OCI-LY7 (cell line): ENCODE data around the gene C19orf73. TPM values are rescaled to one million over a fixed set of nuclear protein-coding genes. Genes with fewer than 3 reads are reported as not detected.

Experiments
- BruUV-seq: library from RNA; stranded (reverse); fragments of 400-500 nt; replicated peaks from 2 replicates; lab custom pipeline; 2021; lab: Mats Ljungman, UMichigan
- CTCF ChIA-PET: fragments of 300-600 bp; sonication (Branson Sonifier 250); formaldehyde crosslinking; loops from one replicate; lab custom pipeline; 2022; ENCODE audit warnings: antibody characterized with exemption; ENCODE audit not compliant: unreplicated experiment; lab: Charles Lee
- POLR2A ChIA-PET: fragments of 300-600 bp; sonication (Branson Sonifier 250); formaldehyde crosslinking; loops from one replicate; lab custom pipeline; 2022; ENCODE audit warnings: antibody characterized with exemption; lab: Charles Lee
- DNase-seq: peaks from one replicate; pipeline ENCODE4 v3.0.0-alpha.2; 2015; ENCODE audit warnings: low spot score
- H2AFZ ChIP-seq: fragments of 200-600 bp; sonication (generic), shearing (Covaris generic); 2 replicates; pipeline ENCODE4 v1.6.1; 2014; ENCODE audit warnings: mild to moderate bottlenecking, antibody characterized with exemption, low read length, moderate library complexity
- H3K27ac ChIP-seq: fragments of 200-600 bp; sonication (generic); 2 replicates; pipeline ENCODE4 v1.5.1; 2014; ENCODE audit warnings: mixed run types, low read depth, mild to moderate bottlenecking, moderate library complexity, low read length, inconsistent platforms; ENCODE audit not compliant: poor library complexity, severe bottlenecking
- H3K36me3 ChIP-seq: fragments of 200-600 bp; sonication (generic); 2 replicates; pipeline ENCODE4 v1.6.1; 2014; ENCODE audit warnings: mild to moderate bottlenecking, antibody characterized with exemption, low read length, moderate library complexity, mixed read lengths; ENCODE audit not compliant: insufficient read depth
- H3K4me1 ChIP-seq: fragments of 200-600 bp; sonication (generic); 2 replicates; pipeline ENCODE4 v1.5.1; 2014; ENCODE audit warnings: mild to moderate bottlenecking, low read length; ENCODE audit not compliant: insufficient read depth, poor library complexity, severe bottlenecking
- H3K4me2 ChIP-seq: fragments of 200-600 bp; sonication (generic); 2 replicates; pipeline ENCODE4 v1.6.1; 2014; ENCODE audit warnings: mild to moderate bottlenecking, low read length
- H3K4me3 ChIP-seq: fragments of 200-600 bp; sonication (generic); 2 replicates; pipeline ENCODE4 v1.5.1; 2014; ENCODE audit warnings: mild to moderate bottlenecking, low read depth, low read length; ENCODE audit not compliant: poor library complexity, severe bottlenecking
- H3K79me2 ChIP-seq: fragments of 200-600 bp; sonication (generic); 2 replicates; pipeline ENCODE4 v1.6.1; 2016; ENCODE audit warnings: low read depth, mild to moderate bottlenecking, low read length, moderate library complexity, mixed read lengths; ENCODE audit not compliant: insufficient read depth
- H3K9me2 ChIP-seq: fragments of 200-600 bp; sonication (generic); 2 replicates; pipeline ENCODE4 v1.6.1; 2016; ENCODE audit warnings: mild to moderate bottlenecking, low read length, mixed read lengths; ENCODE audit not compliant: insufficient read depth
- H3K9me3 ChIP-seq: fragments of 200-600 bp; sonication (generic); 2 replicates; pipeline ENCODE4 v1.6.1; 2014; ENCODE audit warnings: mild to moderate bottlenecking, mixed run types, low read length, mixed read lengths
- H4K20me1 ChIP-seq: fragments of 200-600 bp; sonication (generic); 2 replicates; pipeline ENCODE4 v1.6.1; 2014; ENCODE audit warnings: mild to moderate bottlenecking, antibody characterized with exemption, low read length, moderate library complexity, mixed read lengths; ENCODE audit not compliant: insufficient read depth
- CTCF ChIP-seq: fragments of 200-600 bp; sonication (generic); conservative IDR thresholded peaks from 2 replicates; pipeline ENCODE4 v1.5.1; 2014; ENCODE audit warnings: mild to moderate bottlenecking, antibody characterized with exemption, low read length, moderate library complexity, mixed read lengths
- EZH2phosphoT487 ChIP-seq: fragments of 200-600 bp; sonication (generic); IDR thresholded peaks from 2 replicates; pipeline ENCODE4 v1.6.1; 2018; ENCODE audit warnings: low read depth, borderline replicate concordance, mild to moderate bottlenecking, mixed run types, antibody characterized with exemption, low read length, moderate library complexity, mixed read lengths
- intact Hi-C: fragments of 100-400 bp; cut with micrococcal nuclease; formaldehyde crosslinking; loops from one replicate; pipeline ENCODE4 v1.10.0; 2022; ENCODE audit not compliant: unreplicated experiment
- total RNA-seq, 2 experiments: library from RNA; depleted of rRNA in 1 of 2; stranded (reverse); fragments of >200 nt in 1 of 2; shearing (Covaris generic) in 1 of 2; gene quantifications; 2 replicates each; pipeline ENCODE4 v1.2.3, GENCODE V29; 2014 to 2022

The C19orf73 gene
- total RNA-seq, 2 experiments from 2014 or later = 2.5 to 8.3 TPM

GRCh38 chr19:49117677-49118564 lies 1.0 kb downstream of the C19orf73 start:
- H3K9me3 ChIP-seq = no peaks in the 10 kb centered on the region
- intact Hi-C loops = loop anchor here (5.0 kb wide), 1 partner anchor 89 kb away; no protein-coding TSS in a partner anchor
- H3K9me2 ChIP-seq = no peaks in the 10 kb centered on the region
- H3K27ac ChIP-seq = peak overlapping the region; percentile 63
- H3K36me3 ChIP-seq = no peaks in the 10 kb centered on the region
- peaks cover 28% of the 10 kb centered on the region for H3K4me1 ChIP-seq
- peak overlapping the region; percentile 93 for H3K4me2 ChIP-seq
- H4K20me1 ChIP-seq = no peaks in the 10 kb centered on the region
- ChIA-PET POLR2A (no interaction called here), CTCF (interaction anchor here (0.5 kb wide), 1 partner anchor 10 kb away, joined by 4 read pairs; no protein-coding TSS in a partner anchor)
- no TSS peak for BruUV-seq
- no peaks in the 10 kb centered on the region for H3K79me2 ChIP-seq
- peak; percentile 15 for DNase-seq
- H2AFZ ChIP-seq = peak overlapping the region; percentile 82; the same call in 1 of the 2 replicates
- TF ChIP-seq EZH2phosphoT487 (no peak), CTCF (no peak)
- H3K4me3 ChIP-seq = peak overlapping the region; percentile 79

GRCh38 chr19:49116544-49116943 lies 2.4 kb downstream of the C19orf73 start:
- intact Hi-C loops = loop anchor here (5.0 kb wide), 1 partner anchor 91 kb away; no protein-coding TSS in a partner anchor
- no peak overlapping the region for H2AFZ ChIP-seq
- H3K4me3 ChIP-seq = no peak overlapping the region
- H3K27ac ChIP-seq = no peak overlapping the region
- no peaks in the 10 kb centered on the region for H3K9me2 ChIP-seq
- H4K20me1 ChIP-seq = no peaks in the 10 kb centered on the region
- DNase-seq = no peak
- no peaks in the 10 kb centered on the region for H3K9me3 ChIP-seq
- CTCF ChIA-PET = no interaction called here
- POLR2A ChIA-PET = no interaction called here
- no TSS peak for BruUV-seq
- TF ChIP-seq EZH2phosphoT487 = no peak
- no peak for TF ChIP-seq CTCF
- no peaks in the 10 kb centered on the region for H3K36me3 ChIP-seq
- H3K4me2 ChIP-seq = no peak overlapping the region
- H3K4me1 ChIP-seq = peaks cover 28% of the 10 kb centered on the region
- H3K79me2 ChIP-seq = no peaks in the 10 kb centered on the region
